Kidney (tissue), 14 donors: ENCODE measurements around the gene COMMD6. TPM values are rescaled to one million over a fixed set of nuclear protein-coding genes. Genes with fewer than 3 reads are reported as not detected.

Experiments
- DNase-seq, 5 donors: peaks; one replicate each; pipeline ENCODE4 v3.0.0-alpha.2; 2013 to 2020
- FAIRE-seq: peaks from 2 replicates; lab custom pipeline; 2012; peaks lifted over from hg19 to GRCh38; lab: Jason Lieb, UNC
- H3K27ac ChIP-seq, 2 donors: one replicate each; pipeline ENCODE4 v1.7.0; 2013; ENCODE audit warnings: low read depth in 2 of 2, low read length in 2 of 2, inconsistent platforms in 1 of 2
- H3K27me3 ChIP-seq: one replicate; pipeline ENCODE4 v1.7.1; 2013; ENCODE audit warnings: low read length, inconsistent platforms; ENCODE audit not compliant: control insufficient read depth, insufficient read depth
- H3K36me3 ChIP-seq, 3 donors: one replicate each; pipeline versions ENCODE4 v1.7.0 to v1.7.1; 2013; ENCODE audit warnings: low read length in 3 of 3, control low read depth in 1 of 3, inconsistent platforms in 1 of 3; ENCODE audit not compliant: insufficient read depth in 3 of 3, control insufficient read depth in 2 of 3
- H3K4me1 ChIP-seq, 3 donors: one replicate each; pipeline versions ENCODE4 v1.7.0 to v1.7.1; 2013; ENCODE audit warnings: low read length in 3 of 3, inconsistent platforms in 1 of 3, low read depth in 1 of 3; ENCODE audit not compliant: control insufficient read depth in 2 of 3, insufficient read depth in 2 of 3
- H3K4me3 ChIP-seq, 3 donors: one replicate each; pipeline versions ENCODE4 v1.7.0 to v1.8.1; 2013; ENCODE audit warnings: low read length in 3 of 3, control low read depth in 1 of 3, inconsistent platforms in 1 of 3
- H3K9ac ChIP-seq, 3 donors: one replicate each; pipeline versions ENCODE4 v1.7.0 to v1.7.1; 2013; ENCODE audit warnings: low read length in 3 of 3, control low read depth in 1 of 3, inconsistent platforms in 1 of 3
- H3K9me3 ChIP-seq, 3 donors: one replicate each; pipeline versions ENCODE4 v1.7.0 to v1.7.1; 2013; ENCODE audit warnings: low read length in 3 of 3, control low read depth in 1 of 3, inconsistent platforms in 1 of 3; ENCODE audit not compliant: control insufficient read depth in 2 of 3, insufficient read depth in 1 of 3
- intact Hi-C: fragments of 100-400 bp; cut with DNase I; formaldehyde crosslinking; loops from one replicate; pipeline ENCODE4 v1.11.1; 2022
- polyA plus RNA-seq: library from polyadenylated mRNA; stranded (reverse); fragments of 350-450 nt; fragmentation: Illumina TruSeq; extraction: RNeasy Lipid Tissue Mini Kit (QIAGEN cat#74804); gene quantifications from one replicate; pipeline ENCODE4 v1.2.3, GENCODE V29; 2014; ENCODE audit warnings: low read depth, low replicate concordance; ENCODE audit not compliant: insufficient read depth
- total RNA-seq: library from RNA; stranded (reverse); fragmentation: NEBNext Ultra II Directional; extraction: Animal tissue kit (Norgen Biotek cat#: 25700); gene quantifications from one replicate; pipeline ENCODE4 v1.2.1, GENCODE V29; 2021
- TF ChIP-seq, protein P1 (sequence below): IDR thresholded peaks from 3 replicates; pipeline ENCODE4 v1.5.1; 2012; ENCODE audit warnings: mild to moderate bottlenecking, moderate library complexity, borderline replicate concordance; ENCODE audit not compliant: insufficient read depth; ENCODE audit errors: extremely low read depth
- donor health status: control.
- donor health status: control.
- donor health status: control.
- donor health status: control.
- donor health status: control.
- donor health status: DM: yes; HTN: yes; CAD: no.
- donor health status: Normal renal cell carcinoma (clear cell type).

Gene COMMD6
- total and polyA plus RNA-seq, 2 donors from 2014 or later: 148 to 438 TPM

DNA sequence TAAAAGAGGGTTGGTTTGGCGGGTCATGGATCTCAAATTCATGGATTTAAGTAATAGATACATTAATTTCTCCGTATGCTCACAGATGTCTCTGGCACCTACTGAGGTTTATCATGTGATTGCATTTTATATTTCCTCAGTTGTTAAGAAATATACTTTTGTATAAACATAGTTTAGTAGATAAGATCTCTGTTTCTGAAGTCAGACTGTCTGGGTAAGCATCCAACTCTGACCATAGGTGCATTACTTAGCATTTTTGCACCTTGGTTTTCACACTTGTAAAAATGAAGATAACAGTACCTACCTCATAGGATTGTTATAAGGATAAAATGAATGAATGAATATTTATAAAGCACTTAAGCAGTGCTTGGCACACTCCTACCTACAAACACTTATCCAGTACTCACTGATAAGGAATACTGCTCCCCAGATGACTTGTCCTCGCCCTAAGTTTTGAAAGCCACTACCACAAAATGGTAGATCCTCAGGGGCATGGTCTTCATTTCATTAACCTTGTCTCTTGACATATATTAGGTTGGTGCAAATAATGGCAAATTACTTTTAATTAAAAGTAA, 26.5 kb downstream of the COMMD6 start:
- intact Hi-C loops: no loop called here
- Histone ChIP-seq H3K27me3 (no peaks in the 10 kb centered on the region), H3K4me1 (no peaks in the 10 kb centered on the region), H3K4me3 (no peak overlapping the region), H3K27ac (no peak overlapping the region), H3K9ac (no peak overlapping the region), H3K36me3 (no peaks in the 10 kb centered on the region), H3K9me3 (no peaks in the 10 kb centered on the region)
- DNase-seq (no peak), FAIRE-seq (no peak)
- TF ChIP-seq, protein P1, sequence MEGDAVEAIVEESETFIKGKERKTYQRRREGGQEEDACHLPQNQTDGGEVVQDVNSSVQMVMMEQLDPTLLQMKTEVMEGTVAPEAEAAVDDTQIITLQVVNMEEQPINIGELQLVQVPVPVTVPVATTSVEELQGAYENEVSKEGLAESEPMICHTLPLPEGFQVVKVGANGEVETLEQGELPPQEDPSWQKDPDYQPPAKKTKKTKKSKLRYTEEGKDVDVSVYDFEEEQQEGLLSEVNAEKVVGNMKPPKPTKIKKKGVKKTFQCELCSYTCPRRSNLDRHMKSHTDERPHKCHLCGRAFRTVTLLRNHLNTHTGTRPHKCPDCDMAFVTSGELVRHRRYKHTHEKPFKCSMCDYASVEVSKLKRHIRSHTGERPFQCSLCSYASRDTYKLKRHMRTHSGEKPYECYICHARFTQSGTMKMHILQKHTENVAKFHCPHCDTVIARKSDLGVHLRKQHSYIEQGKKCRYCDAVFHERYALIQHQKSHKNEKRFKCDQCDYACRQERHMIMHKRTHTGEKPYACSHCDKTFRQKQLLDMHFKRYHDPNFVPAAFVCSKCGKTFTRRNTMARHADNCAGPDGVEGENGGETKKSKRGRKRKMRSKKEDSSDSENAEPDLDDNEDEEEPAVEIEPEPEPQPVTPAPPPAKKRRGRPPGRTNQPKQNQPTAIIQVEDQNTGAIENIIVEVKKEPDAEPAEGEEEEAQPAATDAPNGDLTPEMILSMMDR: no peak

DNA sequence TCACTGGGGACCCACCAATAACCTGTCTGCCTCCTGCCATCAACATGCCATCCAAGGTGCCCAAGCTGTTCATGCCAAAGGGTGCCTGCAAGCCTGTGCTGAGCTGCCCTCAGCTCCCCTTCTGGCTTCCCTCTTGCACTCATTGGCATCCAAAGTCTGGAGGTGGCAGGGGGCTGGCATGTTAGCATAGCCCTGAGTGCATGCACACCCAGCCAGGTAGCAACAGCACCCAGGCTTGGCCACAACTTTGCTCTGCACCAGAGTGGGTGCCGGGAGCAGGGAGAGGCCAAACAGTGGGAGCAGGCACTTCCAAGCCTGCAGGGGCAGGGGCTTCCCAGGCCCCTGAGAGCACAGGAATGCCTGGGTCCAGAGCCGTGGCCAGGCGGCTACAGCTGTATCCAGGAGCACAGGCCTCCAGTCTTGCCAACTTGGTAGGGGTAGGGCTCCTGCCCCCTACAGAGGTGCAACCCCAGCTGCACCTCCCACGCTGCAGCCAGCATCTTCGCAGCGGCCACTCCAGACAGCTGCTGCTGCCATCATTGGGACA, 29.6 kb downstream of the COMMD6 start:
- FAIRE-seq: no peak

DNA sequence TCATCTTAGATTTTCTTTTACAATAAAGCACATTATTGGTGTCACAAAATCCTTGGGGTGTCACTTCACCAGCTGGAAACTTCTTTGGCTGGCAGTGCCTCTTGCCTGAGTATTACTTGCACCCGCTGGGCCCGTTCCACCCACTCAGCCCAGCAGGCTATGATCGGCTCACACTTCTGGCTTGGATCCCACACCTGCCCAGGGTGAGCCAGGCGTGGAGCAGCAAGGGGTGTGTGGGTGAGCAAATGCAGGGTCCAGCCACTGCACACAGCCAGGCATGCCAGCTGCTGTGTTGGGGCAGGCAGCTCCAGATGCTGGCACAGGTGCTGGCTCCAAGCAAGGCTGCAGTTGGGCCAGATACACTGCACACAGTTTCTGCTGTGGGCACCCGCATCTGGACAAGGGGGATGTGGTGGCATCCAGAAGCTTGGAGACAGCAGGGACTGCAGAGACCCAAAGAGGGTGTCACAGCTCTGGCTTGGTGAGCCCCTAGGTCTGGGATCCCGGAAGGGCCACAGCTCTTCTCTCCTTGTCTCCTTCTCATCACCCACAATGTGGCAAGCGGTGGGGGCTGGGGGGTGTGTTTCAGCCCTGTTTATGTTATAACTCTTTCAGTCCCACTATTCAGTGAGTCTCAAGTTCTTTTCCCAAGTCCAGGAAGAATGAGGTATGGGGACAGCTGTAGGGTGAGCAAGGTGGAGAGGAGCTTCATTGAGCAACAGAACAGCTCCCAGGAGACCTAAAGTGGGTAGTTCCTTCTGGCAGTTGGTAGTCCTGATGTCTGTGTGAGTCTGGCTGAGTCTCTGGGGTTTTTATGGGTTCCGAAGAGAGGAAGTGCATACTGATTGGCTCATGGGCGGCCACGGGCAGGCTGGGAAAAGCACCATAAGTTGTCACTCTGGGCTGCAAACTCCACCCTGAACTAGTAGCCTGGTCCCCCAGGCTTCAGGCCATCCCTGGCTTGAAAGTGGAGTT, 30.3 kb downstream of the COMMD6 start:
- no peak overlapping the region for H3K9ac ChIP-seq
- DNase-seq (peak in 1 of 5 donors; percentile 66), FAIRE-seq (no peak)
- no peaks in the 10 kb centered on the region for H3K4me1 ChIP-seq
- TF ChIP-seq, protein P1: no peak
- intact Hi-C loops: no loop called here
- no peaks in the 10 kb centered on the region for H3K9me3 ChIP-seq
- no peaks in the 10 kb centered on the region for H3K36me3 ChIP-seq
- H3K4me3 ChIP-seq: no peak overlapping the region
- H3K27ac ChIP-seq: no peak overlapping the region
- no peaks in the 10 kb centered on the region for H3K27me3 ChIP-seq

More for the DNA sequence above, 29.6 kb downstream of the COMMD6 start:
- Histone ChIP-seq H3K27ac (no peak overlapping the region), H3K9me3 (no peaks in the 10 kb centered on the region), H3K36me3 (no peaks in the 10 kb centered on the region), H3K27me3 (no peaks in the 10 kb centered on the region), H3K9ac (no peak overlapping the region), H3K4me3 (no peak overlapping the region), H3K4me1 (no peaks in the 10 kb centered on the region)
- intact Hi-C loops: no loop called here
- peak in 1 of 5 donors; percentile 69 for DNase-seq
- TF ChIP-seq, protein P1: no peak
